Measurements from ENCODE around the gene PKIG. TPM values are rescaled to one million over a fixed set of nuclear protein-coding genes. Genes with fewer than 3 reads are reported as not detected.

Gene PKIG
- total RNA-seq, 1 donor from 2014 or later: 40.6 TPM

DNA sequence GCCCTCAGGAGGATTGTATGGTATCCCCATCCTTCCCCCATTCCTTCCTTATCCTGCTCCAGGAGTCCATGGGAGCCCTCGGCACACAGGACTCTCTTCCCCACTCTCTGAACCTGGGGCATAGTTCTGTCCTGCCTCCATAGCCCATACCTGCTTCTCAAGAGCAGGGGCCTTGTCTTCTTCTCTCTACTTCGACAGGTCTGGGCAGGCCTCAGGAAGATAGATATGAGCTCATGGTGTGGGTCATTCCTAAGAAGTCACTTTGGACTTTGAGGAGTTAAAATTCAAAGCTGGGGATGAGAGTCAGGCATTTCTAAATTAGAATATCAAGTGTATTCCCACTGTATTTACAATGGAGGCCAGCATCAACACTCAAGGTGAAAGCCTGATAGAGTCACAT is 77.6 kb downstream of the PKIG start:
- Histone ChIP-seq H3K9me3 (ENCODE audit: low read depth) (no peaks in the 10 kb centered on the region), H4K20me1 (ENCODE audit: low read depth) (no peaks in the 10 kb centered on the region), H3K79me2 (ENCODE audit: low read depth) (no peaks in the 10 kb centered on the region), H3F3A (ENCODE audit: low read depth) (peaks cover 14% of the 10 kb centered on the region), H3K27ac (no peak overlapping the region), H3K4me3 (no peak overlapping the region), H3K9ac (no peak overlapping the region), H3K36me3 (no peaks in the 10 kb centered on the region), H3K4me2 (no peak overlapping the region), H3K27me3 (no peaks in the 10 kb centered on the region), H3K4me1 (peaks cover 14% of the 10 kb centered on the region), H2AFZ (replicated peaks) (no peak overlapping the region)
- Mint-ChIP-seq H3K27ac (no peak overlapping the region), H3K27me3 (ENCODE audit: insufficient read depth, low read depth) (peaks cover 14% of the 10 kb centered on the region), H3K9me3 (no peaks in the 10 kb centered on the region), H3K36me3 (peaks cover 3% of the 10 kb centered on the region), H3K4me1 (peaks cover 20% of the 10 kb centered on the region), H3K4me3 (no peak overlapping the region)
- TF ChIP-seq EZH2phosphoT487 (IDR thresholded peaks at IDR 0.05): no peak
- TF ChIP-seq EZH2 (IDR thresholded peaks at IDR 0.05): no peak
- TF ChIP-seq CTCF (IDR thresholded peaks at IDR 0.05): no peak
- DNase-seq (ENCODE audit: low spot score): no peak

- H3K4me3 Mint-ChIP-seq: no peak overlapping the region
- Histone ChIP-seq H4K20me1 (ENCODE audit: low read depth) (no peaks in the 10 kb centered on the region), H3K27me3 (no peaks in the 10 kb centered on the region), H3K27ac (no peak overlapping the region), H3K4me3 (no peak overlapping the region), H3K9me3 (ENCODE audit: low read depth) (no peaks in the 10 kb centered on the region), H3F3A (ENCODE audit: low read depth) (peaks cover 12% of the 10 kb centered on the region), H3K79me2 (ENCODE audit: low read depth) (no peaks in the 10 kb centered on the region), H2AFZ (replicated peaks) (no peak overlapping the region), H3K36me3 (no peaks in the 10 kb centered on the region), H3K4me1 (peaks cover 14% of the 10 kb centered on the region), H3K9ac (no peak overlapping the region), H3K4me2 (no peak overlapping the region)
- no peaks in the 10 kb centered on the region for H3K9me3 Mint-ChIP-seq
- H3K27ac Mint-ChIP-seq: no peak overlapping the region
- H3K27me3 Mint-ChIP-seq (ENCODE audit: insufficient read depth, low read depth): peaks cover 14% of the 10 kb centered on the region
- peaks cover 13% of the 10 kb centered on the region for H3K4me1 Mint-ChIP-seq
- DNase-seq (ENCODE audit: low spot score): no peak
- no peak for TF ChIP-seq EZH2 (IDR thresholded peaks at IDR 0.05)
- no peak for TF ChIP-seq CTCF (IDR thresholded peaks at IDR 0.05)
- TF ChIP-seq EZH2phosphoT487 (IDR thresholded peaks at IDR 0.05): no peak
- peaks cover 3% of the 10 kb centered on the region for H3K36me3 Mint-ChIP-seq
These were observed 78.2 kb downstream of the PKIG start for GRCh38 chr20:44660581-44660980.

- Histone ChIP-seq H3K27me3 (no peaks in the 10 kb centered on the region), H3K9ac (no peak overlapping the region), H3K4me2 (no peak overlapping the region), H3K4me1 (peaks cover 4% of the 10 kb centered on the region), H3K9me3 (ENCODE audit: low read depth) (no peaks in the 10 kb centered on the region), H3K36me3 (no peaks in the 10 kb centered on the region), H3F3A (ENCODE audit: low read depth) (no peaks in the 10 kb centered on the region), H2AFZ (replicated peaks) (no peak overlapping the region), H3K27ac (no peak overlapping the region), H3K79me2 (ENCODE audit: low read depth) (no peaks in the 10 kb centered on the region), H3K4me3 (no peak overlapping the region), H4K20me1 (ENCODE audit: low read depth) (no peaks in the 10 kb centered on the region)
- Mint-ChIP-seq H3K27ac (no peak overlapping the region), H3K4me3 (no peak overlapping the region), H3K36me3 (peaks cover 3% of the 10 kb centered on the region), H3K9me3 (no peaks in the 10 kb centered on the region), H3K27me3 (ENCODE audit: insufficient read depth, low read depth) (peaks cover 11% of the 10 kb centered on the region), H3K4me1 (peaks cover 2% of the 10 kb centered on the region)
- no peak for DNase-seq (ENCODE audit: low spot score)
- no peak for TF ChIP-seq EZH2phosphoT487 (IDR thresholded peaks at IDR 0.05)
- no peak for TF ChIP-seq CTCF (IDR thresholded peaks at IDR 0.05)
- TF ChIP-seq EZH2 (IDR thresholded peaks at IDR 0.05): no peak
These were observed 79.9 kb downstream of the PKIG start for GRCh38 chr20:44662261-44662660.
